Fibroblast of lung (primary cell): Measurements from ENCODE around the gene PIK3CD. TPM values are rescaled to one million over a fixed set of nuclear protein-coding genes. Genes with fewer than 3 reads are reported as not detected.

Experiments used
- DNase-seq, 2 donors: peaks; one replicate each; pipeline versions ENCODE4 v3.0.0 to v3.0.0-alpha.2; 2010; ENCODE audit warnings: low read depth in 2 of 2
- H2AFZ ChIP-seq: 2 replicates; pipeline ENCODE4 v1.5.1; 2012; ENCODE audit warnings: low read length, control low read depth, inconsistent platforms
- H3K27ac ChIP-seq: 2 replicates; pipeline ENCODE4 v1.5.1; 2011; ENCODE audit warnings: low read length, control low read depth; ENCODE audit not compliant: insufficient read depth
- H3K27me3 ChIP-seq: 2 replicates; pipeline ENCODE4 v1.5.1; 2011; ENCODE audit warnings: mild to moderate bottlenecking, low read length; ENCODE audit not compliant: control insufficient read depth, insufficient read depth
- H3K36me3 ChIP-seq: 2 replicates; pipeline ENCODE4 v1.5.1; 2011; ENCODE audit warnings: low read length; ENCODE audit not compliant: control insufficient read depth, insufficient read depth
- H3K4me1 ChIP-seq: 2 replicates; pipeline ENCODE4 v1.5.1; 2011; ENCODE audit warnings: low read length; ENCODE audit not compliant: control insufficient read depth, insufficient read depth; ENCODE audit errors: extremely low read depth
- H3K4me2 ChIP-seq: 2 replicates; pipeline ENCODE4 v1.5.1; 2011; ENCODE audit warnings: low read length, control low read depth; ENCODE audit not compliant: insufficient read depth; ENCODE audit errors: extremely low read depth
- H3K4me3 ChIP-seq, 4 experiments: fragments of 200-600 bp in 1 of 4; sonication (generic) in 1 of 4; replicated peaks in 1 of 4; 2 replicates each; pipeline ENCODE4 v1.5.1; 2011 to 2016; ENCODE audit warnings: low read length in 4 of 4, low read depth in 3 of 4, mild to moderate bottlenecking in 3 of 4, control low read depth in 2 of 4, inconsistent platforms in 1 of 4, mixed read lengths in 1 of 4; ENCODE audit not compliant: insufficient read depth in 1 of 4; ENCODE audit errors: control extremely low read depth in 1 of 4
- H3K79me2 ChIP-seq: 2 replicates; pipeline ENCODE4 v1.5.1; 2012; ENCODE audit warnings: mild to moderate bottlenecking, low read length, inconsistent platforms; ENCODE audit not compliant: control insufficient read depth, insufficient read depth
- H3K9ac ChIP-seq: 2 replicates; pipeline ENCODE4 v1.5.1; 2011; ENCODE audit warnings: mild to moderate bottlenecking, low read length, control low read depth; ENCODE audit not compliant: insufficient read depth
- H3K9me3 ChIP-seq: 2 replicates; pipeline ENCODE4 v1.5.1; 2012; ENCODE audit warnings: low read depth, low read length; ENCODE audit not compliant: control insufficient read depth, insufficient read depth
- H4K20me1 ChIP-seq: 2 replicates; pipeline ENCODE4 v1.5.1; 2011; ENCODE audit warnings: low read length; ENCODE audit not compliant: control insufficient read depth, insufficient read depth; ENCODE audit errors: extremely low read depth
- CTCF ChIP-seq, 2 donors: IDR thresholded peaks in 1 of 2; conservative IDR thresholded peaks in 1 of 2; 1 replicate in 1 of 2; 2 replicates in 1 of 2; pipeline ENCODE4 v1.5.1; 2011 to 2012; ENCODE audit warnings: low read length in 2 of 2, control low read depth in 1 of 2, inconsistent platforms in 1 of 2, low read depth in 1 of 2, mild to moderate bottlenecking in 1 of 2
- EZH2 ChIP-seq: IDR thresholded peaks from 2 replicates; pipeline ENCODE4 v1.5.1; 2012; ENCODE audit warnings: low read length, control low read depth, mild to moderate bottlenecking; ENCODE audit errors: missing control alignments
- polyA plus RNA-seq, 2 donors: library from polyadenylated mRNA; depleted of rRNA in 1 of 2; stranded (reverse) in 1 of 2; unstranded in 1 of 2; fragments of >200 nt; gene quantifications; 2 replicates each; pipeline ENCODE4 v1.2.1, GENCODE V29; 2011 to 2012; ENCODE audit warnings: missing spikeins in 1 of 2
- total RNA-seq: library from RNA; depleted of rRNA; stranded (reverse); fragments of >200 nt; gene quantifications from 2 replicates; pipeline ENCODE4 v1.2.1, GENCODE V29; 2014

PIK3CD gene
- total and polyA plus RNA-seq, 2 donors (not counting 1 experiment from before 2014, with no cell fraction given): 2.8 to 6.4 TPM

GRCh38 chr1:9668080-9668479 lies 16.5 kb downstream of the PIK3CD start:
- TF ChIP-seq CTCF (conservative IDR thresholded peaks at IDR 0.05 in 1 of 2, IDR thresholded peaks at IDR 0.05 in 1 of 2; ENCODE audit: low read depth in 1 of 2, low read length in 2 of 2) (no peak), EZH2 (no peak)
- Histone ChIP-seq H3K4me2 (no peak overlapping the region), H3K36me3 (no peaks in the 10 kb centered on the region), H3K9me3 (no peaks in the 10 kb centered on the region), H3K4me1 (no peaks in the 10 kb centered on the region), H3K79me2 (no peaks in the 10 kb centered on the region), H3K27me3 (peaks cover 4% of the 10 kb centered on the region), H3K27ac (no peak overlapping the region), H3K4me3 (no peak overlapping the region), H3K9ac (no peak overlapping the region), H4K20me1 (no peaks in the 10 kb centered on the region), H2AFZ (no peak overlapping the region)
- no peak for DNase-seq

GRCh38 chr1:9670085-9670484 lies 18.6 kb downstream of the PIK3CD start:
- no peaks in the 10 kb centered on the region for H3K79me2 ChIP-seq

GRCh38 chr1:9671377-9672140 lies 20.0 kb downstream of the PIK3CD start:
- Histone ChIP-seq H3K36me3 (no peaks in the 10 kb centered on the region), H3K4me1 (no peaks in the 10 kb centered on the region), H2AFZ (no peak overlapping the region), H3K27ac (no peak overlapping the region), H3K4me2 (no peak overlapping the region), H4K20me1 (no peaks in the 10 kb centered on the region), H3K9ac (no peak overlapping the region), H3K9me3 (no peaks in the 10 kb centered on the region), H3K4me3 (no peak overlapping the region), H3K27me3 (peaks cover 4% of the 10 kb centered on the region), H3K79me2 (no peaks in the 10 kb centered on the region)
- peak in 1 of 2 donors; percentile 84 for DNase-seq
- TF ChIP-seq EZH2 (no peak), CTCF (conservative IDR thresholded peaks at IDR 0.05 in 1 of 2, IDR thresholded peaks at IDR 0.05 in 1 of 2; ENCODE audit: low read depth in 1 of 2, low read length in 2 of 2) (no peak)

More at GRCh38 chr1:9670085-9670484, 18.6 kb downstream of the PIK3CD start:
- DNase-seq: no peak
- Histone ChIP-seq H3K36me3 (no peaks in the 10 kb centered on the region), H3K9ac (no peak overlapping the region), H3K27ac (no peak overlapping the region), H3K4me3 (no peak overlapping the region), H3K4me2 (no peak overlapping the region), H3K27me3 (peaks cover 4% of the 10 kb centered on the region), H2AFZ (no peak overlapping the region), H3K9me3 (no peaks in the 10 kb centered on the region), H3K4me1 (no peaks in the 10 kb centered on the region), H4K20me1 (no peaks in the 10 kb centered on the region)
- TF ChIP-seq CTCF (conservative IDR thresholded peaks at IDR 0.05 in 1 of 2, IDR thresholded peaks at IDR 0.05 in 1 of 2; ENCODE audit: low read depth in 1 of 2, low read length in 2 of 2) (no peak), EZH2 (no peak)
